ENCODE data around the gene MRPL52.
"Not testable (repeated sequence)": the region's sequence is repeated elsewhere in the genome, so short reads cannot be mapped to it uniquely, and the experiment has no call there.

The MRPL52 gene

GRCh38 chr14:22837750-22838538 lies 8.3 kb downstream of the MRPL52 start:
- DNase-seq (ENCODE audit: low read depth, low spot score), result no peak

GRCh38 chr14:22838631-22839041 lies 8.9 kb downstream of the MRPL52 start:
- DNase-seq (ENCODE audit: low read depth, low spot score), result no peak

GRCh38 chr14:22839159-22839779 lies 9.6 kb downstream of the MRPL52 start:
- DNase-seq (ENCODE audit: low read depth, low spot score), result no peak

- DNase-seq (ENCODE audit: low read depth, low spot score), result no peak
These were observed 11.6 kb downstream of the MRPL52 start for GRCh38 chr14:22841311-22841710.

- no peak for DNase-seq (ENCODE audit: low read depth, low spot score)
These were observed 12.1 kb downstream of the MRPL52 start for GRCh38 chr14:22841769-22842168.

- no peak for DNase-seq (ENCODE audit: low read depth, low spot score)
These were observed 12.8 kb downstream of the MRPL52 start for GRCh38 chr14:22842211-22843122.

GRCh38 chr14:22843123-22843925 lies 13.6 kb downstream of the MRPL52 start:
- no peak for DNase-seq (ENCODE audit: low read depth, low spot score)

- no peak for DNase-seq (ENCODE audit: low read depth, low spot score)
These were observed 14.8 kb downstream of the MRPL52 start for GRCh38 chr14:22844221-22845102.

- DNase-seq (ENCODE audit: low read depth, low spot score), result no peak
These were observed 15.4 kb downstream of the MRPL52 start for GRCh38 chr14:22845103-22845394.

- DNase-seq (ENCODE audit: low read depth, low spot score), result no peak
These were observed 16.3 kb downstream of the MRPL52 start for GRCh38 chr14:22845821-22846625.

- no peak for DNase-seq (ENCODE audit: low read depth, low spot score)
These were observed 17.2 kb downstream of the MRPL52 start for GRCh38 chr14:22846811-22847307.

- no peak for DNase-seq (ENCODE audit: low read depth, low spot score)
These were observed 18.1 kb downstream of the MRPL52 start for GRCh38 chr14:22847661-22848341.

- peak; percentile 93 for DNase-seq (ENCODE audit: low read depth, low spot score)
These were observed 18.9 kb downstream of the MRPL52 start for GRCh38 chr14:22848351-22849164.

- no peak for DNase-seq (ENCODE audit: low read depth, low spot score)
These were observed 19.6 kb downstream of the MRPL52 start for GRCh38 chr14:22849212-22849819.

- DNase-seq (ENCODE audit: low read depth, low spot score), result no peak
These were observed 21.5 kb downstream of the MRPL52 start for GRCh38 chr14:22850944-22851764.

GRCh38 chr14:22852178-22852577 lies 22.5 kb downstream of the MRPL52 start:
- not testable (repeated sequence) for DNase-seq (ENCODE audit: low read depth, low spot score)

- DNase-seq (ENCODE audit: low read depth, low spot score), result no peak
These were observed 22.9 kb downstream of the MRPL52 start for GRCh38 chr14:22852599-22852939.
